ENCODE results near the gene DENND2D.
A peak's percentile ranks its signal among the peaks of the same experiment; 100 is the strongest.

DNA sequence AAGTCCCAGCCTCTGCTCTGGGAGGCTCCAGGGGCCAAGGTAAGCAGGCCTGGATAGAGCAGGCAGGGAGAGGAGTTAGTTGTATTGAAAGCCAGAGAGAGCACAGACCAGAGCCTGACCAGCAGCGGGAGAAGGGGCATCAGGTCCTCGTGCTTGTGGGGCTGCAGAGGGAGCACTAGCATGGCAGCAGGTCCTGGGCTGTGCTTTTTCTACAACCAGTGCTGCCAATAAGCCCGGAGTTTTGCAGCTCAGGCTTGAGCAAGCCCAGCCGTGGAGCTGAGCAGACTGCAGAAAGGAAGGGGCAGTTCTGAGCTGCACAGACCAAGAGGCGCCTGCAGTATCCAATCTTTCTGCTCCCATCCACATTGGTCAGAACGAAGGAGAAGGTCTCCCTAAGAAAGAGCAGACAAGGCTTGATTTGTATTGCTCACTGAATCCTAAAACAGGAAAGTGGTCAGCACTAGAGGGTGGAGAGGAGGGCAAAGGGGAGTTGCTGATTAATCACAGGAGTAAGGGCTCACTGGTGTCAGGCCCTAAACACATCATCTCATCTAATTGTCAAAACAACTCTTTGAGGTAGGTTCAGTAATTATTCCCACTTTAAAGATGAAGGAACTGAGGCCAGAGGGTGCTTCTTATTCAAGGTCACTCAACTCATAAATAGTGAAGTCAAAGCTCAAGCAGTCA lies 2.7 kb downstream of the DENND2D start:
- TF ChIP-seq, protein P1, sequence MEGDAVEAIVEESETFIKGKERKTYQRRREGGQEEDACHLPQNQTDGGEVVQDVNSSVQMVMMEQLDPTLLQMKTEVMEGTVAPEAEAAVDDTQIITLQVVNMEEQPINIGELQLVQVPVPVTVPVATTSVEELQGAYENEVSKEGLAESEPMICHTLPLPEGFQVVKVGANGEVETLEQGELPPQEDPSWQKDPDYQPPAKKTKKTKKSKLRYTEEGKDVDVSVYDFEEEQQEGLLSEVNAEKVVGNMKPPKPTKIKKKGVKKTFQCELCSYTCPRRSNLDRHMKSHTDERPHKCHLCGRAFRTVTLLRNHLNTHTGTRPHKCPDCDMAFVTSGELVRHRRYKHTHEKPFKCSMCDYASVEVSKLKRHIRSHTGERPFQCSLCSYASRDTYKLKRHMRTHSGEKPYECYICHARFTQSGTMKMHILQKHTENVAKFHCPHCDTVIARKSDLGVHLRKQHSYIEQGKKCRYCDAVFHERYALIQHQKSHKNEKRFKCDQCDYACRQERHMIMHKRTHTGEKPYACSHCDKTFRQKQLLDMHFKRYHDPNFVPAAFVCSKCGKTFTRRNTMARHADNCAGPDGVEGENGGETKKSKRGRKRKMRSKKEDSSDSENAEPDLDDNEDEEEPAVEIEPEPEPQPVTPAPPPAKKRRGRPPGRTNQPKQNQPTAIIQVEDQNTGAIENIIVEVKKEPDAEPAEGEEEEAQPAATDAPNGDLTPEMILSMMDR (conservative IDR thresholded peaks at IDR 0.05; ENCODE audit: low read depth in 2 of 2) = peak; percentile 63 to 85
- TF ChIP-seq, protein P2, sequence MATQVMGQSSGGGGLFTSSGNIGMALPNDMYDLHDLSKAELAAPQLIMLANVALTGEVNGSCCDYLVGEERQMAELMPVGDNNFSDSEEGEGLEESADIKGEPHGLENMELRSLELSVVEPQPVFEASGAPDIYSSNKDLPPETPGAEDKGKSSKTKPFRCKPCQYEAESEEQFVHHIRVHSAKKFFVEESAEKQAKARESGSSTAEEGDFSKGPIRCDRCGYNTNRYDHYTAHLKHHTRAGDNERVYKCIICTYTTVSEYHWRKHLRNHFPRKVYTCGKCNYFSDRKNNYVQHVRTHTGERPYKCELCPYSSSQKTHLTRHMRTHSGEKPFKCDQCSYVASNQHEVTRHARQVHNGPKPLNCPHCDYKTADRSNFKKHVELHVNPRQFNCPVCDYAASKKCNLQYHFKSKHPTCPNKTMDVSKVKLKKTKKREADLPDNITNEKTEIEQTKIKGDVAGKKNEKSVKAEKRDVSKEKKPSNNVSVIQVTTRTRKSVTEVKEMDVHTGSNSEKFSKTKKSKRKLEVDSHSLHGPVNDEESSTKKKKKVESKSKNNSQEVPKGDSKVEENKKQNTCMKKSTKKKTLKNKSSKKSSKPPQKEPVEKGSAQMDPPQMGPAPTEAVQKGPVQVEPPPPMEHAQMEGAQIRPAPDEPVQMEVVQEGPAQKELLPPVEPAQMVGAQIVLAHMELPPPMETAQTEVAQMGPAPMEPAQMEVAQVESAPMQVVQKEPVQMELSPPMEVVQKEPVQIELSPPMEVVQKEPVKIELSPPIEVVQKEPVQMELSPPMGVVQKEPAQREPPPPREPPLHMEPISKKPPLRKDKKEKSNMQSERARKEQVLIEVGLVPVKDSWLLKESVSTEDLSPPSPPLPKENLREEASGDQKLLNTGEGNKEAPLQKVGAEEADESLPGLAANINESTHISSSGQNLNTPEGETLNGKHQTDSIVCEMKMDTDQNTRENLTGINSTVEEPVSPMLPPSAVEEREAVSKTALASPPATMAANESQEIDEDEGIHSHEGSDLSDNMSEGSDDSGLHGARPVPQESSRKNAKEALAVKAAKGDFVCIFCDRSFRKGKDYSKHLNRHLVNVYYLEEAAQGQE (IDR thresholded peaks at IDR 0.05; ENCODE audit: unreplicated experiment) = no peak
